GM23248 (cell line): ENCODE measurements around the gene SKI.

Source experiments
- EZH2 ChIP-seq: fragments of 200-600 bp; sonication (generic); IDR thresholded peaks from 2 replicates; pipeline ENCODE4 v1.6.1; 2018; ENCODE audit warnings: antibody characterized with exemption, mild to moderate bottlenecking; ENCODE audit not compliant: insufficient read depth, poor library complexity, severe bottlenecking
- EZH2phosphoT487 ChIP-seq: fragments of 200-600 bp; sonication (generic); IDR thresholded peaks from 2 replicates; pipeline ENCODE4 v1.6.1; 2018; ENCODE audit warnings: antibody characterized with exemption, moderate library complexity, mild to moderate bottlenecking, low read depth; ENCODE audit not compliant: insufficient read depth

DNA sequence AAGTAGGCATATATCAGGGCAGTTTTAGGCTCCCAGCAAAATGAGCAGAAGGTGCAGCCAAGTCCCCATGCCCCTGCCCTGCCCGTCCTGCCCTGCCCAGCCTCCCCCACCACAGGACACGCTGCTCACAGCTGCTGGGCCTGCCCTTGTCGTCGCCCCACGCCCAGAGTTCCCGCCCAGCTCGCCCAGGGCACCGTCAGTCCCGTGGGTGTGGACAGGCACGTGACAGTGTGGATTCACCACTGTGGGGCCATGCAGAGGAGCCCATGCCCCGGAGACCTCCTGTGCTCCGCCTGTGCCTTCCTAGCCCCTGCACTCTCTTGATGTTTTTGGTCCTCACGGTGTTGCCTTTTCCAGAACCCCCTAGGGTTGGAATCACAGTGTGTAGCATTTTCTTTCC, 40.5 kb upstream of the SKI start:
- TF ChIP-seq EZH2 (no peak), EZH2phosphoT487 (no peak)
